ENCODE measurements around the gene KCND3. TPM values are rescaled to one million over a fixed set of nuclear protein-coding genes. Genes with fewer than 3 reads are reported as not detected.

The KCND3 gene
- total RNA-seq, 1 experiment from 2014 or later, result 0.08 TPM

DNA sequence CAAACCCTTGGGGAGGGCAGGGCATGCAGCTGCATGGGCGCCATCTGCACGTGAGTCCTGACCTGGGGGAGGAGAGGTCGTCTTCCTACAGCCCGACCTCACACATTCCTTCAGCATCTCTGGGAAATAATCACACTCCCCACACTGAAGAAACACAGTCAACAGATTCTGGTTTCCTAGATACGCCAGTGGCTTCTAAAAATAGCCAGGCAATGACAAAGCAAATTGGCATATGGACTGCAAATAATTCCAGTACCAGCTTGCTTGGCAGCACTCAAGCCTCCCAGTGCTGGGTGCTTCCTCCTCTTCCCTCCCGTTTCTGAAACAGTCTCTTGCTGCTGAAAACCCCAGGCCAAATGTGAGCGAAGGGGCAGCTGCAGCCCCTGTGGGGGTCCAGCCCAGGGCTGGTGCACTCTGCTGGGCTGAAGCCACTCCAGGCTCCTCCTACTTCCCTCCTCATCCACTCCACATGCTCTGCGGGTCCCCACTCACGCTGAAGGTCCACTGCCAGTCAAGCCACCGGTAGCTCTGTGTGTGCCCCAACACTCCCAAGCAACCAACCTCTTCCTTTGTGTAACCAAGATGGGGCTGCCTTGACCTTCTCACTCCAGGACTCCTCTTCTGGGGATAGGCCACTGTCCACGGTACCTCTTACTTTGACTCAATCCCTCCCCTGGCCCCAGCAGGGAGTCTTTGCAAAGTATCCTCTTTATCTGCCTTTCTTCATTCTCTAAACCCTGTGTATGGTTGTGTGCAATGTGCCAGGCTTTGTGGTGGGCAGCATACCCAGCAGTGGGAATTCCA is 69.0 kb downstream of the KCND3 start:
- peak; percentile 60 for DNase-seq (ENCODE audit: low spot score)

DNA sequence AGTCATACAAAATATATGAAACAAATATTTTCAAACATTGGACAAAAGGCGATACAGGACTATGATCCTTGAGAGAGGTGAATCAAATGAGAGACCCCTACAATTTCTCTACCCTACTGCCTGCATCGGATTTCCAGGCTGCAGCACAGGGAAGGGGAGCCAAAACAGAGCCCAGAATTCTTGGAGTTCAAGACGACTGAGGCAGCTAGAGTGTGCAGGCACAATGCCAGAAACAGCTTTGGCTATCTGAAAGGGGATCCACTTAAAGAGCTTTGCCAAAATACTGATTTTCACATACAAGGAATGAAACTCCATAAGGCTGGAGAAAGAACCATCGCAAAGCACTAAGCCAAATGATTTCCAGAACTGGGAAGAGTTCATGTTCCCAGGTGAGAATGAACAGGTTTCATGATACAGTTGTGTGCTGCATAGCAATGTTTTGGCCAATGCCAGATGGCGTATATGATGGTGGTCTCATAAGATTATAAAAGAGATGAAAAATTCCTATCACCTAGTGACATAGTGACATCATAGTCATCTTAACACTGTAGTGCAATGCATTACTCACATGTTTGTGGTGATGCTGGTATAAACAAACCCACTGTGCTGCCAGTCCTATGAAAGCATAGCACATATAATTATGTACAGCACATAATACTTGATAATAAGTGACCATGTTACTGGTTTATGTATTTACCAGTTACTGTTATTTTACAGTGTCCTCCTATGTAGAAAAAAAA is 77.5 kb downstream of the KCND3 start:
- DNase-seq (ENCODE audit: low spot score), result peak; percentile 30

DNA sequence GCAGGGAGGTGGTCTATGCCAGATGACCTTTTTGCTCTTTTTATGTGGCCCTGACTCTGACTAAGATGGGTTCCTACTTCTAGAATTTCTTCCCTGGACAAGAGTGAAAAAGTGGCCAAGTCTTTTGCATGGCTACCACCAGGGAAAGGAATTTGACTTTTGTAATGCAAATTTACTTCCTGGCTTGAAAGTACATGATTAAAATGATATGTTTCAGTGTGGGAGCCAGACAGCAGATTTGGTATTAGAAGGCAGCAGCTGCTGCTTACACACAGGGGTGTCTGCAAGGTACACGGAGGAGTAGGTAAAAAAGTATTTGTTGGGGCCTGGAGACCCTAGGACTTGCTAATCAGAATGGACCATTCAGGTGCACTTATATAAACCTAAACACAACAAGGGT is 78.4 kb downstream of the KCND3 start:
- DNase-seq (ENCODE audit: low spot score), result no peak

GRCh38 chr1:111909030-111909429 is 80.4 kb downstream of the KCND3 start:
- no peak for DNase-seq (ENCODE audit: low spot score)

DNA sequence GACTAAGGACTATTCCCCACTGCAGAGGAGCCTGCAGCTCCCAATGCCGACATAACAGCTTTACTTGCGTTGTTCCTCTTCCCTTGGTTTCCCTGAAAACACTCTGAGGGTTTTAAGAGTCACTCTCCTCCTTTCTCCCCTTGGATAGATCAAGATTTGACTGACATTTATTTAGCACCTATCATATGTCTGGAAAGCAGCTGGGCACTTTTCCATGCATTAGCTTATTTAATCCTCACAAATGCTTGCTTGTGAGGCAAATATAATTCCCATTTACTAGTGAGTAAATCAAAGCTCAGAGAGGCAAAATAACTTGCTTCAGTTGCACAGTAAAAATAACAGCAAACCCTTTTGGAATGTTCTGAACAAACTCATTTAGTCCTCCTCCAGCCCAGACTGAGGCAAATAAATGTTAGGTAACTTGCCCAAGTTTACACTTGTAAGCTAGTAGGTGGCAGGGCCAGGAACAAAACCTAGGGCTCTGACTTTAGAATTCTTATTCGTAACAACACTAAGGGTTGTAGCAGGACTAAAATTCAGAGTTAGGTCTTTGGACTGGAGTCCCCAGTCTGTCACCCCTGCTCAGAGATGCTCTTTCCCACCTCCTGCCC is 81.4 kb downstream of the KCND3 start:
- DNase-seq (ENCODE audit: low spot score), result no peak

- DNase-seq (ENCODE audit: low spot score), result no peak
Measured at GRCh38 chr1:111907321-111907720, 82.1 kb downstream of the KCND3 start.

DNA sequence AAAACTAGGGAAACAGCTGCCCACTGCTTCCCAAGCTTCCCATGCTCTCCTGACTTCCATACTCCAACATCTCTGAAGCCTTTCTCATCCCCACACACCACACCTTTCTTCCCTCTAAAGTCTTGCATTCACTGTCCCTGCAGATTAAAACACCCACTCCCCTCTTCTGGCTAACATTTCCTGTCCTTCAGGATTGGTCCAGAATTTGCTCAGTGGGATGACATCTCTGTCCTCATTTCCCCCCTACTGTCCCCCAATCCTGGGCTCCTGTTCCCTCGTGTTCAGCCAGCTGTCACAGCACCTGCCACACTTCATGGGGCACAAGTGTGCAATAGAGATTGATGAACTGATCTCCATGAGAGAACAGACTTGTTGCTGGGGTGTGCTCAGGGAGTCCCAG is 82.7 kb downstream of the KCND3 start:
- DNase-seq (ENCODE audit: low spot score), result no peak

GRCh38 chr1:111906111-111906510 is 83.4 kb downstream of the KCND3 start:
- no peak for DNase-seq (ENCODE audit: low spot score)

DNA sequence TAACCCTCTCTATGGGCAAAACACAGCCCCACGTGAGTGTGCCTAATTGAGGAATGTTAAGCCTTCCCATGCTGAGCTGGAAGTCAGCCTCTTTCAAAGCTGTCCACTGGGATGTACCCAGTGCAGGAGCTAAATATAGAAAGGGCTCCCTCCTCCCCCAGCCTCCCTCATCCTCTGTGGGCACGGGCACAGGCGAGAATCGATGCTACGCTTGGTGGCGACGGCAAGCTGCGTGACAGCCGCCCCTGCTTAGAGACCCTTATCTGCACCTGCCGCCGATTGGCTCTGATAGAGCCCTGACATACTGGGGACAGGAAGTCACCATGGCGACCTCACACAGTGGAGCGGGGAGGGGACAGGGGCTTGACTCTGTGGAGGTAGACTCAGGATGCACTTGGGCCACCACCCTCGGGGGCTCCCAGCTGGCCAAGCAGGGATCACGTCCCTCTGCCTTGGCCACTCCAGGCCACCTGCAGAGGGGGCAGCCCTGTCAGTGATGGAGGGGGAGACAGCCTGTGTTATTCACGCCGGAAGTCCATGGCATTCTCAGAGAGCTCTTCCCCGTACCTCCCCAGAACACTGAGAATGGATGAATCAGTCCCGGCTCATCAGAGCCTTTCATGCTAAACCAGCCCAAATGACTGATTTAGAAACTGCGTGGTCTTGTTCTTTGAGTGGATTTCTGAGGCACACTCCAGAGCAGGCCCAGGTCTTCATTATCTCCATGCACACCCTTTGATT is 84.8 kb downstream of the KCND3 start:
- DNase-seq (ENCODE audit: low spot score), result no peak

GRCh38 chr1:111903871-111904449 is 85.5 kb downstream of the KCND3 start:
- DNase-seq (ENCODE audit: low spot score), result no peak

DNA sequence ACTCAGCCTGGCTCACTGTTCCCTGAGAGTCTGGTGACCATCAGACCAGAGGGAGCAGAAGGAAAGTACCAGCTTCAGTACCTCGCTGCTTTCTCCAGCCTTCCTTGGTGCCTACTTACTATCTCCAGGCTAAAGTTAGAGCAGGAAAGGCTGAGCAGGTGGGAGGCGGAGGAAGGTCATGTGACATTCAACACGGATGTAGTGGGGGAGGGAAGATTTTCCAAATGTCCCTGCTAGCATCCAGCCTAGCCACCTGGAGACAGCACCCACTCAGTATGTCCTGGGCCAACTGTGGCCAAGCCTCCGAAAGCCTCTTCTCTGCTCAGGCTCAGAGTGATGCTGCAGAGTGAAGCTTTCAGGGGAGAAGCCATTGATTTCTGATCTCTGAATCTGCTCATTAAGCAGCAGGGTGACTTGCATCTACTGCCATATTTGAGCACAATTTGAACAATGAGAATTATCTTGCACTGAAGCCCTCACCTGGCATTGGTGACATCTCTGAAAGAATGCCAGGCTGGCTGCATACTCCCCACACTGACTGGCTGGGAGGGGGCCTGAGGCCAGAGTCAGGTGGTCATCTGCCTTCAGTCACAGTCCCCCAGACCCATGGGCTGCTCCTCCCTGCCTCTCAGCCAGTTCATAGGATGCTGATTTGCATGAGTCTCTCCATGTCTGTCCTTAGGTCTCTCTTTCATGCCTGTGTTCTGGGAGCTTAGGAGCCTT is 86.2 kb downstream of the KCND3 start:
- DNase-seq (ENCODE audit: low spot score), result no peak

GRCh38 chr1:111895469-111895868 is 94.0 kb downstream of the KCND3 start:
- no peak for DNase-seq (ENCODE audit: low spot score)

DNA sequence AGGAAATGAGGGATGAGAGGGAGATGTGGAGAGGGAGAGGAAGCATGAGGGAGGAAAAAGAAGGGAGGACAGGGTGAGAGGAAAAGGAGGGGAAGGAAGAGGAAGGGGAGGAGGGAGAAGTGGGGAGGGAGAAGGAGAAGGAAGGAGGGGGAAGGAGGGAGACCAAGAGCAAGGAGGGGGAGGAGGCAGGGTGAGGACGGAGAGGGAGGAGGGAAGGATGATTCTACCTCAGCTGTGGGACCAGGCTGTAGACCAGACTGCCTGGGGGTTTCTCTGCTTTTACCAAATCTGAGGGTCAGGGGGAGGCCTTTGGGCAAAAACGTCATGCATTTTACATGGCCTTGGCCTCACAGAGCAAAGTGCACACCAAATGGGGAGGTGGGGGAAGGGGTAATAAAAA is 94.5 kb downstream of the KCND3 start:
- no peak for DNase-seq (ENCODE audit: low spot score)

DNA sequence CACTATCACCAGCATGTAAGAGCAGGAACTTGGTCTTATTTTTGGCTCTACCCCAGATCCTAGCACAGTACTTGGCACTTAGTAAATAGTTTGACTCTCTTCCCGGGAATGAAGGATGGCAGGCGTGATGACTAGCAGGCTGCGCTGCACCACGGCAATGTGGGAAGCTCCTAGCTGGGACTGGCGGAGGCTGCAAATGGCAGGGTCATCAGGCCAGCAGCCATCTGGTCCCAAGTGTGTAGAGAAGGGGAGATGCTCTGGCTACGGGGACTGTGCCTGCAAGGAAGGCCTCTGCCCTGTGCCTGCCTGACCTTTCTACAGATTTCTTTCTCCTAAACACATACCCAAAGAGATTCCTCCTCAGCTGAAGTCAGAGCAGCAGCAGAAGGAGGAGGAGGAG is 95.0 kb downstream of the KCND3 start:
- DNase-seq (ENCODE audit: low spot score), result no peak

DNA sequence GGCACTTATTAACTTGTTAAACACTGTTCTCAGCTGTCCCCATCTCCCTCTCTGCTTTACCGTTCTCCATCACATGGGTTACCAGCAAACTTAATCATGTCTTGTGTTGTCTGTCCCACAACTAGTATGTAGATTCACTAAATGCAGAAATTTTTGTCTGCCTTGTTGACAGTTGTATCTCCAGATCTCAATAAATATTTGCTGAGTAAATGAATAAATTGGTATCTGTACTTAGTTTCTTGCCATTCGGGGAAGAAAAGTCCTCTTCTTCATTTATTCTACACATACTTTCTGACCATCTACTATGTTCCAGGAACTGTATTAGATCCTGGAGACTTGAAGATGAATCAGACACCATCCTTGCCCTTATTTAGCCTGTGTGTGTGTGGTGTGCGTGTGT is 97.9 kb downstream of the KCND3 start:
- no peak for DNase-seq (ENCODE audit: low spot score)

DNA sequence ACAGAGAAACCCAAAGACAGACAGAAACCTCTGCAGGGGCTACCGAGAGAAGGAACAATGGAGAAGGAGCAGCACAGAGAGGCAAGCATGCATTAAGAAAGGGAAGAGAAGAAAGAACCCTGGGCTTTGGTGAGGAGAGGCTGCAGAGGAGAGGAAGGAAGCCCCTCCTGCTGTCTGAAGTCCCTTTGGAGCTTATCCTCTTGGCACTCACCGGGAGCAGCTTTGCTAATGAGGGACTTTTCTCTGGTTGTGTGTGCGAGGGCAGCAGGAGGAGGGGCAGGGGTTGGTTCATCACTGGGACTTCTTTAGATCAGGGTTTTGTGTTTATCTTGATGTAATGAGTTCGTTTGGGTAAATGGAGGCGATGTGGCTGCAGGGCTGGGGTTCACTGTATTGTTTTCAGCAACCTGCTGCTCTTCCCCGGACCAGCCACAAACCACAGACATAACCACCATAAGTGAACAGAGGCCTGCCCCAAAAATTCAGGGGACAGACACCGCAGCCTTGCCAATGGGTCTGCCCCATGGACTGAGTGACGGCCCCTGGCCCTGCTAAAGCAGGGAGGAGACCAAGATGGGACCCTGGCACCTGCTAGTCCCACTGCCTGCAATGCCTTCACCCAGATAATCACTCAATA is 100.6 kb downstream of the KCND3 start:
- DNase-seq (ENCODE audit: low spot score), result no peak

GRCh38 chr1:111887875-111888274 is 101.6 kb downstream of the KCND3 start:
- DNase-seq (ENCODE audit: low spot score), result no peak

- DNase-seq (ENCODE audit: low spot score), result no peak
Measured at GRCh38 chr1:111887385-111887784, 102.1 kb downstream of the KCND3 start.

GRCh38 chr1:111886741-111887140 is 102.7 kb downstream of the KCND3 start:
- no peak for DNase-seq (ENCODE audit: low spot score)

DNA sequence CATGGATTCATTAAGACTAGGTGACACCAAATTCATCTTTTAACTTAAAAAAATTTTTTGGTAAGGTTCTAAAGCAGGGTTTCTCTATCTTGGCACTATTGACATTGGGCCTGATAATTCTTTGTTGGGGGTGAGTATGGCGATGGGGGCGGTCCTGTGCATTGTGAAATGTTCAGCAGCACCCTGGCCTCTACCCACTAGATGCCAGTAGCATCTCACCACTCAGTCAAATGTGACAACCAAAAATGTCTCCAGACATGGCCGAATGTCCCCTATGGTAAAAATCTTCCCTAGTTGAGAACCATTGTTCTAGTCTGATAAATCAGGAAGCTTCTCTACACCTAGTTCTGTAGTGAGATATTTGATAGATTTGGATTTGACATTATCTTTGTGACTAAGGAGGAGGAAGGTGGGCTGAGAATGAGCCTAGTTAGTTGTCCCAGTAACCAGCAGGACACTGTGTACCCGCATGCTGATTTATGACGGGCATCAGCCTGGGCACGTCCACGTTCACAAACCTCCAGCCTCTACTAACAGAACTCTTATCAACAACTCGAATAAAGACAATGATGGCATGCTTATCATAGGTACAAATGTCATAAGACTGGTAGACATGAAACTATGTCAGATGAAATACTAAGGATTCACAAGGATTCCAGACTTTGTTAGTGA is 104.6 kb downstream of the KCND3 start:
- no peak for DNase-seq (ENCODE audit: low spot score)

Measured in H4 (cell line).